ENCODE measurements around the gene IQGAP1.
A peak's percentile ranks its signal among the peaks of the same experiment; 100 is the strongest.
"Not testable (repeated sequence)": the region's sequence is repeated elsewhere in the genome, so short reads cannot be mapped to it uniquely, and the experiment has no call there.

Gene IQGAP1, protein sequence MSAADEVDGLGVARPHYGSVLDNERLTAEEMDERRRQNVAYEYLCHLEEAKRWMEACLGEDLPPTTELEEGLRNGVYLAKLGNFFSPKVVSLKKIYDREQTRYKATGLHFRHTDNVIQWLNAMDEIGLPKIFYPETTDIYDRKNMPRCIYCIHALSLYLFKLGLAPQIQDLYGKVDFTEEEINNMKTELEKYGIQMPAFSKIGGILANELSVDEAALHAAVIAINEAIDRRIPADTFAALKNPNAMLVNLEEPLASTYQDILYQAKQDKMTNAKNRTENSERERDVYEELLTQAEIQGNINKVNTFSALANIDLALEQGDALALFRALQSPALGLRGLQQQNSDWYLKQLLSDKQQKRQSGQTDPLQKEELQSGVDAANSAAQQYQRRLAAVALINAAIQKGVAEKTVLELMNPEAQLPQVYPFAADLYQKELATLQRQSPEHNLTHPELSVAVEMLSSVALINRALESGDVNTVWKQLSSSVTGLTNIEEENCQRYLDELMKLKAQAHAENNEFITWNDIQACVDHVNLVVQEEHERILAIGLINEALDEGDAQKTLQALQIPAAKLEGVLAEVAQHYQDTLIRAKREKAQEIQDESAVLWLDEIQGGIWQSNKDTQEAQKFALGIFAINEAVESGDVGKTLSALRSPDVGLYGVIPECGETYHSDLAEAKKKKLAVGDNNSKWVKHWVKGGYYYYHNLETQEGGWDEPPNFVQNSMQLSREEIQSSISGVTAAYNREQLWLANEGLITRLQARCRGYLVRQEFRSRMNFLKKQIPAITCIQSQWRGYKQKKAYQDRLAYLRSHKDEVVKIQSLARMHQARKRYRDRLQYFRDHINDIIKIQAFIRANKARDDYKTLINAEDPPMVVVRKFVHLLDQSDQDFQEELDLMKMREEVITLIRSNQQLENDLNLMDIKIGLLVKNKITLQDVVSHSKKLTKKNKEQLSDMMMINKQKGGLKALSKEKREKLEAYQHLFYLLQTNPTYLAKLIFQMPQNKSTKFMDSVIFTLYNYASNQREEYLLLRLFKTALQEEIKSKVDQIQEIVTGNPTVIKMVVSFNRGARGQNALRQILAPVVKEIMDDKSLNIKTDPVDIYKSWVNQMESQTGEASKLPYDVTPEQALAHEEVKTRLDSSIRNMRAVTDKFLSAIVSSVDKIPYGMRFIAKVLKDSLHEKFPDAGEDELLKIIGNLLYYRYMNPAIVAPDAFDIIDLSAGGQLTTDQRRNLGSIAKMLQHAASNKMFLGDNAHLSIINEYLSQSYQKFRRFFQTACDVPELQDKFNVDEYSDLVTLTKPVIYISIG (N-terminal part only)

DNA sequence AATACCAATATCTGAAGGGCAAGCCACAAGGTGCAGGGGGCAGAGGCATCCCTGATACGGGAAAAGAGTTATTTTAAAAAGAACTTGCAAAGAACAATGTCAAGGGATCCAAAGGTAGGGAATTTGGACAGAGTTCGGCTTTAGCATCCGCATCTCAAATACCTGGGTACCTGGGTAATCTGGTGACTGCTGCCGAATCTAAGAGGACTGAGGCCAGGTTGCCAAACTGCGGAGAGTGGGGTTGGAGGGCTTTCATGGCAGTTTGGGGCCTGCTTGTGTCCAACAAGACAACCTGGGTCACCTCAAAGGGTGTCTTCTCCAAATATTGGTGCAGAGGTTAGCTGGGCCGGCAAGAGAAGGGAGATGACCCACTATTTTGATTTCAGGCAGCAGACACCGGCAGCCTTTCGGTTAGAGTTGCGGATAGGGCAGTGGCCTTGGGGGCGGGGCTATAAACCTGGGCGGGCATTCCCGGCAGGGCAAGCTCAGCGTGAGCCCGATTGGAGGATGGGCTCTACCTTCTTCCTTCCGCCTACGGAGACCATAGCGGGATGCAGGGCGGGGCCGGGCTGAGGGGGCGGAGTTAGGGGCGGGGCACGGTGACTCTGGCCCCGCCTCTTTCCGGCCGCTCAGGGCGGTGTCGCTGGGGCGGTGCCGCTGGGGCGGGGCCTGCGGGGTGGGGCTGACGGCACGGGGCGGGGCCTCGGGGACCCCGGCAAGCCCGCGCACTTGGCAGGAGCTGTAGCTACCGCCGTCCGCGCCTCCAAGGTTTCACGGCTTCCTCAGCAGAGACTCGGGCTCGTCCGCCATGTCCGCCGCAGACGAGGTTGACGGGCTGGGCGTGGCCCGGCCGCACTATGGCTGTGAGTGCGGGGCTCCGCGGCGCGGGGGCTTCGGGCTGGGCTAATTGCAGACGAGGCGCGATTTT is at the start of gene IQGAP1:
Gene IQGAP1 (plus strand): TSS at position 709 of the 928 bp plus-strand sequence. CDS start 100 bp downstream, at position 809.
- DNase-seq (ENCODE audit: low read depth in 1 of 2, low spot score in 1 of 2) = peak; percentile 91 to 94

DNA sequence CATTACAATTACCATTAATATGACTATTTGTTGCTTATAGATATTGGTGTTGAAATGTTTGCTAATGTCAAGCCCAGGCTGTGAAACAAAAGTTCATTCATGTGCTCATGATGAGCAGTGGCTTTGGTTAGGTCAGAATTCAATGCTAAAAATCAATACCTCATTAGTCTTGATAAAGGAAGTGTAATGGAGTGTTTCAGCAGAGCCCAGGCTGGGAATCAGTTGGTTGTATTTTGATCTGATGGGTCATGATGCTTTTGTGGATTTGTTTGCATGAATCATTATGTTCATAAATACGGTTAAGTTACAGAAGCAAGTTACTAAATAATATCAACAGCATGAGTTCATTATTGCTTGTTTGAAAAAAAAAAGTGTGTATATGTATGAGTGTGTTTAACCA is 49.5 kb upstream of the IQGAP1 start:
- DNase-seq (ENCODE audit: low read depth in 1 of 2, low spot score in 1 of 2) = no peak

DNA sequence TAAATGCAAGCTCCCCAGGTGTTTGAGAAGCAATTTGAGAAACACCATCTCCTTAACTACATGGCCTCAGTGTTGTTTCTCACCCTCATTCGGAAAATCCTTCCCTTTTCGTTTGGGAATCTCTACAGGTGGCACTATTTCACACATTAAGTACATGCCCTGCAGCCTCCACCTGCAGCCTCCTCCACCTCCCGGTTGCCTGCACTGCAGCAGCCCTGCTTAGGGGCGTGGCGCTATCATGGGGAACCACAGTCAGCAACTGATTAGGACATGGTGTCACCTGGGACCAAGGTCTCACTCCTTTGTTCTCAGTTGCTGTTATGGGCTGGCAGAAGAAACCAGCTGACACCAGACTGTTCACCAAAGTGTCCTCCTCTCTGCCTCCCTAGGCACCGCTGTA is 47.7 kb upstream of the IQGAP1 start:
- no peak for DNase-seq (ENCODE audit: low read depth in 1 of 2, low spot score in 1 of 2)

DNA sequence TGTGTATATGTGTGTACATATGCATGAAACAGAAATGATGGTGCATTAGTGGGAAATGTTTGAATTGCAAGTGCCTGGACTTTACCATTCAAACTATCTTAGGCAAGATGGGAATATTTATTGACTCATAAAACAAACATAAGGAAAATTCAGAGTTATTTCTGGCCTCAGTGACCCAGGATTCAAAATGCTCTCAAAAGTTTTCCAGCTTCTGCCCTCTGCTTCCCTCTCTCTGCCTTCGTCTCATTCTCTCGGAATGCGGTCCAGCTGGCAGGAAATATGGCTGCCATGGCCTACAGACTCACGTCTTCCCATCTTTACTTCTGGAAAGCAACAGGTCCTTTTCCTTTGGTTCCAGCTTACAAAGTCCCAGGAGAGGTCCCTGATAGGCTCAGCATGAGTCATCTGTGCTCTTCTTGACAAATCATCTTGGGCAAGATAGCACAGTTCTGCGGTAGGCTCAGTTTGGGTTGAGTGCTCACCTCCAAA is 44.7 kb upstream of the IQGAP1 start:
- DNase-seq (ENCODE audit: low read depth in 1 of 2, low spot score in 1 of 2) = no peak

DNA sequence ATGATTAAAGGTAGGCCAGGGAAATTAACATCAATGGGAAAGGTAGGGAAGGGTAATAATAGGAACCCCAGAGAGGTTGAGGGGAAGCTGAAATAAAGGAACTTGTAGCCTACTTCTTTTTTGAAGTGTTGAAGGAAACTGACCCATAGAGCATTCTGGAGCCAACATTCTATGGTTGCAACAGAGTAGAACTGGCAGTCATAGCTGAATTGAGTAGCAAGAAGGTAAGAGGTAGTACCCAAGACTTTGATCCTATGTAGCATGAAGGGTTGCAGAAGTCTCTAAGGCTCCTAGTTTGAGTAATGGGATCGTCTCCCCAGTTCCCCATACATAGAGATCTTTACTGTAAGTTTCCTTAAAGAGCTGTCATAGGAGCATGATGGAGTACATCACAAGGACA is 43.4 kb upstream of the IQGAP1 start:
- DNase-seq (ENCODE audit: low read depth in 1 of 2, low spot score in 1 of 2) = no peak

DNA sequence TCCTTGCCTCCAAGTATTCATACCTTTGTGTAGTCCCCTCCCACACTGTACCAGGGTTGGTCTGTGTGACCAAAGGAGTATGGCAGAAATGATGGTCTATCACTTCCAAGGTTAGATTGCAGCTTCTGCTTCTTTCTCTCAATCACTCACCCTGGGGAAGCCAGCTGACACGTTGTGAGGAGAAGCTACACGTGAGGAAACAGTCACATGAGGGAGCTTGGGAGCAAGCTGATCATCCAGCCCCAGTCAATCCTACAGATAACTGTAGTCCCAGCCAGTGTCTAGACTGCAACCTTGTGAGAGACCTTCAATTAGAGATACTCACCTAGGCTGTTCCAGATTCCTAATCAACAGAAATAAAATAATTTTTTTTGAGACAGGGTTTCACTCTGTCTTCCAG is 42.2 kb upstream of the IQGAP1 start:
- DNase-seq (ENCODE audit: low read depth in 1 of 2, low spot score in 1 of 2) = no peak

DNA sequence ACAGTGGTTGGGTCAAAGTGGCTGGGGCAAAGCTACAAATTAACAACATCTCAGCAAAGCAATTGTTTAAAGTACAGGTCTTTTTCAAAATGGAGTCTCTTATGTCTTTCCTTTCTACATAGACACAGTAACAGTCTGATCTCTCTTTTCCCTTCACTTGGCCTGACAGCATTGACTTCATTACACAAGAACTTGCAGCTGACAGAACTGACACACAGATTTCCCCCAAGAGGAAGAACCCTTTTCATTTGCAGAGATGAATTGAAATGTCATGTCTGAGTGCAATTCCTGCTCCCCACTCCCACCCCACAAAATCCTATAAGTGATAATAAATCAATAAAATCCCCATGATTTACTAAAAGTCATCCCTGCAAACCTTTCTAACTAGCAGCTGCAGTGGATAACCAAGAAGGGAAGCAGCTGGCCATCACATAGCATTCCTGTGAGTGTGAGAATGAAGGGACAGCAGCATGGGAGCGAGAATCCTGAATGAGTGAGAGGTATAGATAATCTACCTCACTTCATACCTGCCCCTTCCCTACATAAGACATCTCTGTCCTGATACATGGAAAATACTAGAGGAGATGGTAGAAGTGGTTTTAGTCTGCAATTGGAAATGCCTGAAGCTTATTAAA is 40.5 kb upstream of the IQGAP1 start:
- not testable (repeated sequence) for DNase-seq (ENCODE audit: low read depth in 1 of 2, low spot score in 1 of 2)

DNA sequence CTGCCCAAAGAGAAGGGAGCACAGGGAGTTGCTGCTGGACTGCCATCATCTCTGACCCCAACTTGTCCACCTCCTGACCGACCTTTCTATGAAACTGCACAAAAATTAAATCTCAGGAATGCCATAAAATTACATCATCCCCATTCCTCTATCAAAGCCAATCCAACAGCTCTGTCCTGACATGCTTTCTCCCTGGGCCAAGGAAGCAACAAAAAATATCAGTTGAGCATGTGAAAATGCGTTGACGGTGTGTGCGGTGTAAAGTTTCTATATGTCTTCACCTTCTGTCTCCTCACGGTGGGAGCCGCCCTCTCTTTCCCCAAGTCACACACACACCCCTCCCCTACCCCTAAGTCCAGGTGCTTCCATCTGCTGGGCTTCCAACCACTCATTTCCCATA is 39.6 kb upstream of the IQGAP1 start:
- DNase-seq (ENCODE audit: low read depth in 1 of 2, low spot score in 1 of 2) = no peak

DNA sequence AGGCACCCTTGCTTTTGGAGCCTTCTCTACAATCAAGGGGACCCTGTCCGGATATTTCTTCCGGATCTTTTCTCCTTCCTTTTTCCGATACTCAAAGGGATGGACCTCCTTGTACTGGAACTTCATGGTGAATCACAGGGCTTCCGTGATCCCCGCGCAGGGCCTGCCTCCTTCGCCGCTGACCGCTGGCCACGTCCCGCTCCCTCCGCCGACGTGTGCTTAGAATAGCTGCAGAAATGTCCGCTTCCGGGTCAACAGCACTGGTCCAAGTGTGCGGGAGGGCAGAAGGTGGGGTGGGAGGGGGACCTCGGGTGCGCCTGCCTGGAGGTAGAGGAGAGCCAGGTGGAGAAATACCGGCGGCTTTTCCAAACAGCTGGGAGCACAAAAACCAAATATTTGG is 39.0 kb upstream of the IQGAP1 start:
- DNase-seq (ENCODE audit: low read depth in 1 of 2, low spot score in 1 of 2) = no peak

DNA sequence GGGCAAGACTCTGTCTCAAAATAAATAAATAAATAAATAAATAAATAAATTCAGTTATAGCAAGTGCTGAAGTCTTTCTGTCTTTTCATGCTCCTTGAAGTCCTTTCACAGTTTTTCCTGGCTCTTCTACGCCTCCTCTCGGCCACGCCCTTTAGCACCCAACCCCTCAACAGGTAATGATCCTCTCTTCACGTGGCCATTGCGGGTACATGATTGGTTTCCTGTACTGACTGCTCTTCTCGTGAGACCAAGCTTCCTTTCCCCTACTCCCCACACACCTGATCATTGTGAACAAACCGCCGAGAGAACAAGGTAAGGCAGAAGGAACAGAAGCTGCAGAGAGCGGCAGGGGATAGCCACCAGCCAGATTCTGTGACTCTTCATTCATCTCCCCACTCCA is 38.2 kb upstream of the IQGAP1 start:
- DNase-seq (ENCODE audit: low read depth in 1 of 2, low spot score in 1 of 2) = no peak

DNA sequence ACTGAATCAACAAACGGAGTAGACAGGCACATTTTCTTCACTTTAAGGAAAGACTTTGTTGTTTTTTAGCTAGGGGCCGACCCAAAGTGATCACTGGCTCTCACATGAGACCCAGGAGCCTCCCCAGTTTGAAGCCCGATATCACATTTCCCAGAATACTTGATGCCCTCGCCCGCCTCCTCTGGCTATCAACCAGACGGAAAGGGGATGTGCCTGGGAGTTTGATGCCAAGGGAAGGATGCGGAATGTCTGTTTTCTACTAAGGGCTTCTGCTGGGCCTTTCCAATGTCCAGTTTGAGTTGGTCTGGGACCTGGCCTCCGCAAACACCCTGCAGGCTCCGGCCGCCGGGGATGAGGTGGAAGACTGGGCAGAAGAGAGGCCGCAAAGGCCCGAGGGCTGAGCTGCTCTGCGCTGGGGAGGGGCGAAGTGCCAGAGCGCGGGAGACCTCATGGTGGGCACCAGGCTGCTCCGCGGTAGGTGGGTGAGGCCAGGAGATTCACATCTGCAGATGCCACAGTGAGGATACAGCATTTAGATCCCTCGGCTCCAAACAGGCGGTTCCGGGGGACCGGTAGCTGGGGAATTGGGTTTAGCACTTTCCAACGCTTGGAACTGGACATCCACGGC is 36.4 kb upstream of the IQGAP1 start:
- DNase-seq (ENCODE audit: low read depth in 1 of 2, low spot score in 1 of 2) = no peak

DNA sequence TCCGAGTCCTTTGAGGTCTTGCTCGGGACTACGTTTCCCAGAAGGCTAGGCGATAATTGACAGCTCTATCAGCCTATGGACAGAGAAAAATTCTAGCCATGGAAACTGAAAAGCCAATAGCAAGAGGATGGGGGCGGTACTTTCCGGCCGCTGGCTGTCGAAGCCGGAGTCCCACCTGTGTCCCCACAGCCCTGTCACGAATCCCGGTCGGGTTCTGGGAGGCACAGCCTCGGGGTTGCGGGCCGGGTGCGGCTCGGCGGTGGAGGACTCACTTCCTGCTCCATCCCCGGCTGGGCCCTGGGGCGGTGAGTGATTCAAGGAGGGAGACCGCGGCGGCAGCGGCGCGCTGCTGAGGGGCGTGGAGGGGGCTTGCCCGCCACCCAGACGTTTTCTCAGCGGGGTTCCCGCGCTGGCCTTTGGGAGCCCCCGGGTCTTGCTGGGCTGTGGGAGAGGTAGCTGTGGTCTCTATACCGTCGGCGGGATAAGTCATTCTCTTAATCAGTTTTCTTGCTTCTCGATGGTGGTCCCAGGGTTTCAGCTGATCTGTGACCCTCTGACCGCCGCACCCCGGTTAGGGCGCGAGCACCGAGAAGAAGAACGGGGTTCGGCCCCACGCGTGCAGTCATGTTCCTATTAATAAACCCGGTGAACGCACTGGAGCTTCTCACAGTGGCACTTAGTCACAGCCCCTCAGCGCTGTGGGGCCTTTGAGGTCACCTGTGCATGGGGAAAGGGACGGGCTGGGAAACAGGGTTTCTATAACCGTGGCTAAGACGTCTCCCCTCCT is 35.7 kb upstream of the IQGAP1 start, which contains the start of gene ZNF774:
Gene ZNF774 (plus strand): TSS at position 178 of the 787 bp plus-strand sequence. CDS start 2,377 bp downstream, outside the sequence.
- DNase-seq (ENCODE audit: low read depth in 1 of 2, low spot score in 1 of 2) = peak; percentile 66 to 81

DNA sequence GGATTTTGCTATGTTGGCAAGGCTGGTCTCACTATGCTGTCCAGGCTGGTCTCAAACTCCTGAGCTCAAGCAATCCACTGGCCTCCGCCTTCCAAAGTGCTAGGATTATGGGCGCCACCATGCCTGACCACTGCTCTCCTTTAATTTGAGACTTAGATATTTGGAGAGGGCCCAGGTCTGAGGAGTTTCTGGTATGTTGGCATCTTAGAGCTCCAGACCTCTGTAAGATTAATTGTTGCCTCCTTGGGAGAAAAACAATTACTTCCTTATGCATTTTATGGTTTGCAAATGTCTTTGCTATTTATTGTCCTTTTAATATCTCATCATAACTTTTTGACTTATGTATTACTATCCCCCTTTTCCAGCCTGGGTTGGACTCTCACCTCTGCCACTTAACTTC is 33.1 kb upstream of the IQGAP1 start:
- no peak for DNase-seq (ENCODE audit: low read depth in 1 of 2, low spot score in 1 of 2)

DNA sequence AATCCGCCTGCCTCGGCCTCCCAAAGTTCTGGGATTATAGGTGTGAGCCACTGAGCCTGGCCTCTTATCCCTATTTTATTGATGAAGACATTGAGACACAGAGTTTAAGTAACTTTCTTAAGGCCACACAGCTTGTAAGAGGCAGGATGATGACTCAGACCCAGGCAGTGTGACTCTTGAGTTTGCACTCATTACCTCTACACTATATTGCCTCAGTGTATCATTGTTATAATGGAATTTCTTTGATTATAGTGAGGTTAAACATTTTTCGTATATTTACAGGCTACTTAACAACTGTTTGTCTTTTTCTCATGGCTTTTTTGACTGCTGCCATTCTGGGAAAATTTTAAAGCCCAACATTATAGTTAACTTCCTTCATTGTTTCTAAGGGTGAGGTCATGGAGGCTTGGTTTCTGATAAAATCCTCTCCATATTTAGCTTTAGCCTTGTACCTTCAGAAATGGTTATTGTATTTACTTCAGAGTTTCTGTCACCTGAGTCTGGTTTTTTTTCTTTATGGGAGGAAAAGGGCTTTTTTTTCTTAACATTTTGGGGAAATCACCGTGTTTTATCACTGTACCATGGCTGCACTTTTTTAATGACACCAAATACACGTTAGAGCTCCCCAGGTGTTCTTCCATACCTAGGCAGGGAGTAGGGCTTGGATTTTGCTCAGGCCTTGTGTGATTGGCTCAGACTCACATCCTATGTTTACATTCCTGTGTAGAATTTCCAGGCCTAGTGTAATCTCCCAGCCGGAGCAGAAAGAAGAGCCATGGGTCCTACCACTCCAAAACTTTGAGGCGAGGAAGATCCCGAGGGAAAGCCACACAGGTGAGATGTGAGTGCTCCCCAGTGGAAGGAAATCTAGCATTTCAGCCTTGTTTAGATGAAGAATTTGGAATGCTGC is 29.7 kb upstream of the IQGAP1 start:
- DNase-seq (ENCODE audit: low read depth in 1 of 2, low spot score in 1 of 2) = no peak

DNA sequence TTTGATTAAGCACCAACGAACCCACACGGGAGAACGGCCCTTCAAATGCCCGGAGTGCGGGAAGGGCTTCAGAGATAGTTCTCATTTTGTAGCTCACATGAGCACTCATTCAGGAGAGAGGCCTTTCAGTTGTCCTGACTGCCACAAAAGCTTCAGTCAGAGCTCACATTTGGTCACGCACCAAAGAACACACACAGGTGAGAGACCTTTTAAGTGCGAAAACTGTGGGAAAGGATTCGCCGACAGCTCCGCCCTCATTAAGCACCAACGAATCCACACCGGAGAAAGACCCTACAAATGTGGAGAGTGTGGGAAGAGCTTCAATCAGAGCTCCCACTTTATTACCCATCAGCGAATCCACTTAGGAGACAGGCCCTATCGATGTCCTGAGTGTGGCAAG is 27.3 kb upstream of the IQGAP1 start:
- no peak for DNase-seq (ENCODE audit: low read depth in 1 of 2, low spot score in 1 of 2)

DNA sequence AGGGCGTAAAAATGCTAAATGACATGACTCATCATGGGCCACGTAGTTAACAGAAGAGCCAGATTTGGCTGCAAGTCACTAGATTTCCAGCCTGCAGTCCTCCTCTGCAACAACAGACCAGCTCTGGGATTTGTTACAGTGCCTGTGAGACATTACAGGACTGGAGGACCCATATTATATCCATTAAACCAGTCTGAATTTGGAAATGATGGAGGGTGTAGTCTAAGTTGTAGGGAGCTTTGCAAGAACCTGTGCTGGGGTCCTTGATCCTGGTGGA is 25.2 kb upstream of the IQGAP1 start:
- DNase-seq (ENCODE audit: low read depth in 1 of 2, low spot score in 1 of 2) = no peak

DNA sequence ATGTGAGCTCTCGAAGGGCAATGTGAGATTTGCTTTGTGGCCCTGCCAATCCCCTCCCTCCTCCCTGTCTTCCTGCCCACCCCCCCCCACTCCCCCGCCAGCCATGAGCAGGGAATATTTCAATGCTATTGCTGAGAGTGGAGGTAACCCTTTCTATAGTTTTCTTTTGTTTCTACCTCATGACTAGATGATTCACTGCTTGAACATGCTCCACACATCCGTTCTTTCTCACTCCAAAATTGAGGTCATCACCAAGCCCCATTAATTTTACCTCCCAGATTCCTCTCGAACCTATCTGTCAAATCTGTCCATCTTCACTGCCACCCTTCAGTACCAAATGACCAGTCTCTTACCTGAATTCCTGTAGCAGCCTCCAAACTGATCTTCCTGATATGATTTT is 23.8 kb upstream of the IQGAP1 start:
- DNase-seq (ENCODE audit: low read depth in 1 of 2, low spot score in 1 of 2) = no peak
